IMR-90 (cell line): ENCODE results near the gene MYO3B.

ENCODE experiments used
- BHLHE40 ChIP-seq: fragments of 150-350 bp; IDR thresholded peaks from 2 replicates; pipeline ENCODE4 v1.6.1; 2016; ENCODE audit warnings: mild to moderate bottlenecking, low read depth, low read length
- CHD1 ChIP-seq: IDR thresholded peaks from 2 replicates; pipeline ENCODE4 v1.6.1; 2012; ENCODE audit warnings: low read depth, low read length, improper control_type of control experiment
- CTCF ChIP-seq: conservative IDR thresholded peaks from 2 replicates; pipeline ENCODE4 v1.5.1; 2012; ENCODE audit warnings: mild to moderate bottlenecking, low read depth, low read length, improper control_type of control experiment
- POLR2A ChIP-seq: IDR thresholded peaks from 2 replicates; pipeline ENCODE4 v1.6.1; 2012; ENCODE audit warnings: mild to moderate bottlenecking, low read depth, low read length
- RAD21 ChIP-seq: IDR thresholded peaks from 2 replicates; pipeline ENCODE4 v1.6.1; 2012; ENCODE audit warnings: low read length, improper control_type of control experiment
- SMC3 ChIP-seq: fragments of 150-350 bp; IDR thresholded peaks from 2 replicates; pipeline ENCODE4 v1.6.1; 2016; ENCODE audit warnings: low read depth, mild to moderate bottlenecking, antibody characterized with exemption, low read length, moderate library complexity
- USF2 ChIP-seq: fragments of 150-350 bp; IDR thresholded peaks from 2 replicates; pipeline ENCODE4 v1.6.1; 2017; ENCODE audit warnings: mild to moderate bottlenecking, antibody characterized with exemption, low read length, low read depth

- TF ChIP-seq BHLHE40 (no peak), CTCF (no peak), USF2 (no peak), POLR2A (no peak), SMC3 (no peak), CHD1 (no peak), RAD21 (no peak)
Observed at GRCh38 chr2:170228429-170228828, 50.5 kb downstream of the MYO3B start.
